H1 (cell line): ENCODE data around the gene TBC1D7. TPM values are rescaled to one million over a fixed set of nuclear protein-coding genes. Genes with fewer than 3 reads are reported as not detected.

Source experiments
- CTCF ChIA-PET: fragments of 300-600 bp; sonication (Branson Sonifier 250); formaldehyde crosslinking; loops from one replicate; lab custom pipeline; 2021; ENCODE audit not compliant: partially characterized antibody; lab: Charles Lee
- POLR2A ChIA-PET: fragments of 300-600 bp; sonication (Branson Sonifier 250); formaldehyde crosslinking; loops from one replicate; lab custom pipeline; 2021; ENCODE audit warnings: inconsistent platforms; ENCODE audit not compliant: partially characterized antibody; lab: Charles Lee
- DNase-seq, 2 experiments: peaks; one replicate each; pipeline versions ENCODE4 v3.0.0 to v3.0.0-alpha.2; 2010 to 2022; ENCODE audit warnings: low spot score in 2 of 2, low read depth in 1 of 2, mixed read lengths in 1 of 2
- FAIRE-seq: peaks from 2 replicates; lab custom pipeline; 2011; peaks lifted over from hg19 to GRCh38; lab: Jason Lieb, UNC
- H2AFZ ChIP-seq: 2 replicates; pipeline ENCODE4 v1.8.1; 2012; ENCODE audit warnings: low read length, inconsistent platforms
- H2AK5ac ChIP-seq: 2 replicates; pipeline ENCODE4 v1.6.1; 2013; ENCODE audit warnings: low read depth, low read length
- H2BK120ac ChIP-seq: replicated peaks from 2 replicates; pipeline ENCODE3; 2013; ENCODE audit warnings: low read depth, low read length, inconsistent platforms
- H2BK12ac ChIP-seq: 2 replicates; pipeline ENCODE4 v1.6.1; 2013; ENCODE audit warnings: low read depth, low read length
- H2BK15ac ChIP-seq: 2 replicates; pipeline ENCODE4 v1.6.1; 2013; ENCODE audit warnings: low read length
- H2BK20ac ChIP-seq: 2 replicates; pipeline ENCODE4 v1.6.1; 2013; ENCODE audit warnings: low read length
- H2BK5ac ChIP-seq: 2 replicates; pipeline ENCODE4 v1.6.1; 2013; ENCODE audit warnings: low read depth, low read length
- H3K14ac ChIP-seq: 2 replicates; pipeline ENCODE4 v1.6.1; 2013; ENCODE audit warnings: inconsistent platforms; ENCODE audit not compliant: insufficient read length
- H3K18ac ChIP-seq: 2 replicates; pipeline ENCODE4 v1.6.1; 2013; ENCODE audit warnings: low read length; ENCODE audit errors: extremely low read depth
- H3K23ac ChIP-seq: 2 replicates; pipeline ENCODE4 v1.6.1; 2013; ENCODE audit warnings: inconsistent platforms; ENCODE audit not compliant: insufficient read length
- H3K23me2 ChIP-seq: 2 replicates; pipeline ENCODE4 v1.6.1; 2013; ENCODE audit warnings: low read depth, low read length
- H3K27ac ChIP-seq: 2 replicates; pipeline ENCODE4 v1.6.1; 2011; ENCODE audit warnings: low read depth, low read length, inconsistent platforms
- H3K27me3 ChIP-seq, 4 experiments: replicated peaks in 1 of 4; 1 replicate in 1 of 4; 2 replicates in 3 of 4; pipeline versions ENCODE4 v1.6.1 to v1.8.1; 2011 to 2013; ENCODE audit warnings: low read length in 3 of 4, mild to moderate bottlenecking in 3 of 4, inconsistent platforms in 2 of 4, mixed read lengths in 2 of 4, moderate library complexity in 1 of 4; ENCODE audit not compliant: control insufficient read depth in 3 of 4, insufficient read depth in 3 of 4; ENCODE audit errors: extremely low read depth in 1 of 4
- H3K36me3 ChIP-seq, 4 experiments: 2 replicates each; pipeline versions ENCODE4 v1.6.1 to v1.8.1; 2011 to 2013; ENCODE audit warnings: mild to moderate bottlenecking in 4 of 4, low read length in 3 of 4, moderate library complexity in 2 of 4, control low read depth in 1 of 4, inconsistent platforms in 1 of 4; ENCODE audit not compliant: insufficient read depth in 4 of 4, control insufficient read depth in 2 of 4
- H3K4ac ChIP-seq: replicated peaks from 2 replicates; pipeline ENCODE3; 2013; ENCODE audit warnings: low read length, low read depth, mixed read lengths, inconsistent platforms; ENCODE audit not compliant: insufficient read length
- H3K4me1 ChIP-seq, 4 experiments: replicated peaks in 1 of 4; 1 replicate in 1 of 4; 2 replicates in 3 of 4; pipeline versions ENCODE4 v1.6.1 to v1.8.1; 2011 to 2013; ENCODE audit warnings: low read length in 3 of 4, inconsistent platforms in 2 of 4, mixed read lengths in 1 of 4; ENCODE audit not compliant: insufficient read depth in 4 of 4, control insufficient read depth in 3 of 4
- H3K4me2 ChIP-seq, 2 experiments: 2 replicates each; pipeline versions ENCODE4 v1.6.1 to v1.8.1; 2011 to 2013; ENCODE audit warnings: low read depth in 2 of 2, low read length in 2 of 2, control low read depth in 1 of 2, inconsistent platforms in 1 of 2, mild to moderate bottlenecking in 1 of 2; ENCODE audit not compliant: insufficient read depth in 1 of 2
- H3K4me3 ChIP-seq, 4 experiments: fragments of 200-600, 300-600 bp in 1 of 4; sonication (generic), shearing (Covaris generic), sonication (Bioruptor Twin) in 1 of 4; 2 replicates each; pipeline versions ENCODE4 v1.5.1 to v1.8.1; 2011 to 2016; ENCODE audit warnings: low read length in 4 of 4, low read depth in 3 of 4, control low read depth in 2 of 4, inconsistent platforms in 2 of 4, mild to moderate bottlenecking in 2 of 4, mixed read lengths in 1 of 4, moderate library complexity in 1 of 4; ENCODE audit not compliant: insufficient read depth in 2 of 4; ENCODE audit errors: extremely low read depth in 1 of 4
- H3K56ac ChIP-seq: replicated peaks from 2 replicates; pipeline ENCODE3; 2013; ENCODE audit warnings: low read depth, mild to moderate bottlenecking, mixed read lengths, low read length, inconsistent platforms; ENCODE audit not compliant: insufficient read length
- H3K79me1 ChIP-seq: 2 replicates; pipeline ENCODE4 v1.6.1; 2013; ENCODE audit warnings: low read depth, low read length, control low read depth
- H3K79me2 ChIP-seq, 2 experiments: 2 replicates each; pipeline versions ENCODE4 v1.6.1 to v1.8.1; 2012 to 2013; ENCODE audit warnings: low read length in 2 of 2, mild to moderate bottlenecking in 2 of 2, inconsistent platforms in 1 of 2; ENCODE audit not compliant: insufficient read depth in 2 of 2, control insufficient read depth in 1 of 2
- H3K9ac ChIP-seq, 4 experiments: replicated peaks in 1 of 4; 1 replicate in 1 of 4; 2 replicates in 3 of 4; pipeline versions ENCODE4 v1.6.1 to v1.8.1; 2011 to 2013; ENCODE audit warnings: low read depth in 3 of 4, low read length in 3 of 4, control low read depth in 2 of 4, mild to moderate bottlenecking in 2 of 4, moderate library complexity in 2 of 4, inconsistent platforms in 1 of 4; ENCODE audit errors: extremely low read depth in 1 of 4
- H3K9me3 ChIP-seq, 2 experiments: 2 replicates each; pipeline versions ENCODE4 v1.6.1 to v1.8.1; 2012 to 2013; ENCODE audit warnings: mild to moderate bottlenecking in 2 of 2, moderate library complexity in 2 of 2, control low read depth in 1 of 2, inconsistent platforms in 1 of 2, low read depth in 1 of 2, low read length in 1 of 2, mixed read lengths in 1 of 2; ENCODE audit not compliant: insufficient read depth in 2 of 2
- H4K20me1 ChIP-seq, 2 experiments: replicated peaks in 1 of 2; 2 replicates each; pipeline versions ENCODE3 to v1.8.1; 2011 to 2013; ENCODE audit warnings: inconsistent platforms in 2 of 2, low read length in 2 of 2, mild to moderate bottlenecking in 1 of 2; ENCODE audit not compliant: insufficient read depth in 2 of 2, control insufficient read depth in 1 of 2
- H4K5ac ChIP-seq: 2 replicates; pipeline ENCODE4 v1.6.1; 2013; ENCODE audit warnings: low read length, low read depth, mixed read lengths, inconsistent platforms; ENCODE audit not compliant: insufficient read length
- H4K8ac ChIP-seq: 2 replicates; pipeline ENCODE4 v1.8.0; 2013; ENCODE audit warnings: mild to moderate bottlenecking, moderate library complexity, low read length, inconsistent platforms; ENCODE audit not compliant: insufficient read depth; ENCODE audit errors: extremely low read depth
- H4K91ac ChIP-seq: replicated peaks from 2 replicates; pipeline ENCODE3; 2013; ENCODE audit warnings: low read length, mixed read lengths, inconsistent platforms; ENCODE audit not compliant: insufficient read length
- ASH2L ChIP-seq: fragments of 200-600, 300-600 bp; sonication (generic); IDR thresholded peaks from one replicate; pipeline ENCODE4 v1.7.1; 2017; ENCODE audit warnings: low read length
- CHD1 ChIP-seq: IDR thresholded peaks from 2 replicates; pipeline ENCODE4 v1.6.1; 2012; ENCODE audit warnings: low read depth, low read length, improper control_type of control experiment
- CTBP2 ChIP-seq: IDR thresholded peaks from 2 replicates; pipeline ENCODE4 v1.7.0; 2011; ENCODE audit warnings: borderline replicate concordance, mild to moderate bottlenecking, moderate library complexity, mixed read lengths, low read length; ENCODE audit not compliant: insufficient read depth, insufficient read length
- E2F6 ChIP-seq: IDR thresholded peaks from 2 replicates; pipeline ENCODE4 v1.6.1; 2012; ENCODE audit warnings: inconsistent platforms
- FOSL1 ChIP-seq: IDR thresholded peaks from 2 replicates; pipeline ENCODE4 v1.6.1; 2011; ENCODE audit warnings: mild to moderate bottlenecking, low read depth, low read length, moderate library complexity; ENCODE audit not compliant: insufficient read depth
- KDM4A ChIP-seq: IDR thresholded peaks from one replicate; pipeline ENCODE4 v1.7.1; 2012; ENCODE audit warnings: low read depth, mild to moderate bottlenecking, moderate library complexity, low read length, inconsistent platforms; ENCODE audit not compliant: severe bottlenecking
- PHF8 ChIP-seq: fragments of 200-600 bp; sonication (generic); conservative IDR thresholded peaks from 2 replicates; pipeline ENCODE4 v1.7.1; 2012; ENCODE audit warnings: low read depth, mild to moderate bottlenecking, inconsistent platforms, low read length, moderate library complexity
- SIN3A ChIP-seq, 2 experiments: IDR thresholded peaks in 1 of 2; conservative IDR thresholded peaks in 1 of 2; 2 replicates each; pipeline ENCODE4 v1.6.1; 2011 to 2012; ENCODE audit warnings: low read length in 2 of 2, improper control_type of control experiment in 1 of 2, low read depth in 1 of 2, mild to moderate bottlenecking in 1 of 2
- SP2 ChIP-seq: IDR thresholded peaks from 2 replicates; pipeline ENCODE4 v1.6.1; 2012; ENCODE audit warnings: mild to moderate bottlenecking, low read length, inconsistent platforms
- WGBS, 2 experiments: shearing (Covaris generic) in 1 of 2; methylation state at CpG; one replicate each; pipeline versions ENCODE4 v1.1.6 to v1.1.7; 2013 to 2015; ENCODE audit warnings: low lambda C conversion rate in 2 of 2, mixed read lengths in 2 of 2, inconsistent platforms in 1 of 2, low coverage in 1 of 2, missing lambda C conversion rate in 1 of 2; ENCODE audit not compliant: insufficient replicate concordance in 2 of 2, insufficient coverage in 1 of 2, insufficient read length in 1 of 2; ENCODE audit errors: extremely low coverage in 1 of 2, missing lambda C conversion rate in 1 of 2; 5-methylcytosine and 5-hydroxymethylcytosine counted together
- polyA plus RNA-seq, 7 experiments: library from polyadenylated mRNA; depleted of rRNA in 3 of 7; stranded (reverse) in 5 of 7; unstranded in 2 of 7; fragments of >200 nt in 5 of 7; fragments of 200-250 nt in 2 of 7; gene quantifications; 1 replicate in 5 of 7; 2 replicates in 1 of 7; 4 replicates in 1 of 7; pipeline versions ENCODE4 v1.2.1 to v1.2.3, GENCODE V29; 2011 to 2013; ENCODE audit warnings: missing spikeins in 2 of 7, mixed read lengths in 2 of 7
- total RNA-seq: library from RNA; stranded (reverse); fragmentation: NEBNext Ultra II Directional; extraction: Animal tissue kit (Norgen Biotek cat#: 25700); gene quantifications from 2 replicates; pipeline ENCODE4 v1.2.1, GENCODE V29; 2021

The TBC1D7 gene
- total and polyA plus RNA-seq, 2 of the 8 experiments (the other 6 are each of a cell fraction or from before 2014, with no cell fraction given) = 46.1 to 55.2 TPM

- Histone ChIP-seq H3K27ac (no peak overlapping the region), H3K4ac (no peak overlapping the region), H3K4me2 (no peak overlapping the region), H3K18ac (no peak overlapping the region), H3K9me3 (no peaks in the 10 kb centered on the region), H3K79me1 (no peaks in the 10 kb centered on the region; the same call in 1 of the 2 replicates), H3K9ac (no peak overlapping the region), H2BK15ac (no peak overlapping the region), H4K5ac (no peak overlapping the region), H2AK5ac (no peak overlapping the region), H2BK5ac (no peak overlapping the region), H3K4me3 (no peak overlapping the region), H3K14ac (no peak overlapping the region), H3K27me3 (no peaks in the 10 kb centered on the region), H2BK20ac (no peak overlapping the region), H2BK12ac (no peak overlapping the region), H3K56ac (no peak overlapping the region), H3K79me2 (no peaks in the 10 kb centered on the region; a peak in 1 of 4 replicates), H3K23ac (no peak overlapping the region), H3K4me1 (0 out of 7 replicates have a peak, but pooled peaks cover 0 to 2% (median 0%) of the 10 kb centered on the region in 4 experiments), H2AFZ (no peak overlapping the region), H3K23me2 (no peaks in the 10 kb centered on the region), H4K8ac (no peak overlapping the region), H4K91ac (no peak overlapping the region), H2BK120ac (no peak overlapping the region), H4K20me1 (no peaks in the 10 kb centered on the region), H3K36me3 (no peaks in the 10 kb centered on the region; a peak in 1 of 8 replicates)
- ChIA-PET CTCF (no interaction called here), POLR2A (no interaction called here)
- WGBS, 2 experiments = 75% methylated on average over 1 of the region's 1 CpG; no CpG with 5 or more reads in 1 of the 2 experiments
- FAIRE-seq (no peak), DNase-seq (no peak)
- TF ChIP-seq SIN3A (conservative IDR thresholded peaks at IDR 0.05 in 1 of 2, IDR thresholded peaks at IDR 0.05 in 1 of 2; ENCODE audit: low read depth in 1 of 2, low read length in 2 of 2) = no peak
- TF ChIP-seq KDM4A = no peak
- TF ChIP-seq CTBP2 = no peak
- TF ChIP-seq E2F6 = no peak
- TF ChIP-seq CHD1 = no peak
- TF ChIP-seq FOSL1 = no peak
- no peak for TF ChIP-seq PHF8
- TF ChIP-seq ASH2L = no peak
- TF ChIP-seq SP2 = no peak
Observed at GRCh38 chr6:13262302-13263230, 65.8 kb downstream of the TBC1D7 start.
